IMR-90 (cell line): ENCODE data around the gene NOL4L. TPM values are rescaled to one million over a fixed set of nuclear protein-coding genes. Genes with fewer than 3 reads are reported as not detected.

Source experiments
- ATAC-seq: fragments of 200-7000 bp; cut with Tn5 transposase; 2 replicates; pipeline ENCODE4 v1.9.1; 2020; ENCODE audit warnings: low read depth, mild to moderate bottlenecking, moderate library complexity
- BruUV-seq: library from RNA; stranded (reverse); fragments of 400-500 nt; replicated peaks from 2 replicates; lab custom pipeline; 2021; lab: Mats Ljungman, UMichigan
- CTCF ChIA-PET: fragments of 300-600 bp; formaldehyde crosslinking; extraction: SDS; loops from one replicate; lab custom pipeline; 2021; ENCODE audit warnings: antibody characterized with exemption; lab: Yijun Ruan, JAX
- POLR2A ChIA-PET: fragments of 300-600 bp; sonication (Branson Sonifier 250); formaldehyde crosslinking; loops from one replicate; lab custom pipeline; 2022; ENCODE audit warnings: antibody characterized with exemption; ENCODE audit not compliant: unreplicated experiment; lab: Charles Lee
- DNase-seq: peaks from one replicate; pipeline ENCODE4 v3.0.0; 2013
- H2AFZ ChIP-seq: replicated peaks from 2 replicates; pipeline ENCODE3; 2013; ENCODE audit warnings: low read length, mild to moderate bottlenecking; ENCODE audit not compliant: poor library complexity
- H2AK5ac ChIP-seq: 2 replicates; pipeline ENCODE4 v1.6.1; 2013; ENCODE audit warnings: low read depth, low read length, inconsistent platforms
- H2AK9ac ChIP-seq: replicated peaks from 2 replicates; pipeline ENCODE3; 2013; ENCODE audit warnings: mild to moderate bottlenecking, low read depth, low read length, moderate library complexity; ENCODE audit not compliant: poor library complexity
- H2BK120ac ChIP-seq: 2 replicates; pipeline ENCODE4 v1.6.1; 2013; ENCODE audit warnings: low read depth, low read length, inconsistent platforms
- H2BK15ac ChIP-seq: 3 replicates; pipeline ENCODE4 v1.6.1; 2013; ENCODE audit warnings: low read depth, low read length, inconsistent platforms
- H2BK20ac ChIP-seq: 2 replicates; pipeline ENCODE4 v1.6.1; 2013; ENCODE audit warnings: low read depth, mild to moderate bottlenecking, inconsistent platforms, low read length, moderate library complexity
- H2BK5ac ChIP-seq: 2 replicates; pipeline ENCODE4 v1.6.1; 2013; ENCODE audit warnings: mild to moderate bottlenecking, low read depth, low read length, inconsistent platforms; ENCODE audit not compliant: poor library complexity, severe bottlenecking
- H3K14ac ChIP-seq: replicated peaks from 2 replicates; pipeline ENCODE4 v1.6.1; 2013; ENCODE audit warnings: low read depth, low read length, inconsistent platforms
- H3K18ac ChIP-seq: 2 replicates; pipeline ENCODE4 v1.6.1; 2013; ENCODE audit warnings: low read depth, low read length, control low read depth
- H3K23ac ChIP-seq: 2 replicates; pipeline ENCODE4 v1.6.1; 2013; ENCODE audit warnings: low read depth, low read length, inconsistent platforms
- H3K27ac ChIP-seq: 2 replicates; pipeline ENCODE4 v1.5.1; 2013; ENCODE audit warnings: mild to moderate bottlenecking, control low read depth, low read length; ENCODE audit not compliant: insufficient read depth
- H3K27me3 ChIP-seq: 2 replicates; pipeline ENCODE4 v1.6.1; 2013; ENCODE audit warnings: low read length; ENCODE audit not compliant: control insufficient read depth, insufficient read depth
- H3K36me3 ChIP-seq: 2 replicates; pipeline ENCODE4 v1.6.1; 2013; ENCODE audit warnings: low read length, mixed read lengths; ENCODE audit not compliant: control insufficient read depth, insufficient read depth
- H3K4ac ChIP-seq: 2 replicates; pipeline ENCODE4 v1.6.1; 2013; ENCODE audit warnings: low read depth, low read length, inconsistent platforms
- H3K4me1 ChIP-seq: 2 replicates; pipeline ENCODE4 v1.6.1; 2013; ENCODE audit warnings: low read length, mixed read lengths; ENCODE audit not compliant: control insufficient read depth, insufficient read depth
- H3K4me2 ChIP-seq: 2 replicates; pipeline ENCODE4 v1.6.1; 2013; ENCODE audit warnings: low read depth, mild to moderate bottlenecking, control low read depth, low read length, moderate library complexity
- H3K4me3 ChIP-seq: 2 replicates; pipeline ENCODE4 v1.5.1; 2013; ENCODE audit warnings: low read depth, mild to moderate bottlenecking, control low read depth, low read length, moderate library complexity; ENCODE audit not compliant: insufficient read depth
- H3K56ac ChIP-seq: 2 replicates; pipeline ENCODE4 v1.6.1; 2013; ENCODE audit warnings: low read length, inconsistent platforms; ENCODE audit not compliant: insufficient read depth; ENCODE audit errors: extremely low read depth
- H3K79me1 ChIP-seq, 2 experiments: 2 replicates each; pipeline ENCODE4 v1.6.1; 2013; ENCODE audit warnings: low read length in 2 of 2, inconsistent platforms in 1 of 2, low read depth in 1 of 2
- H3K9ac ChIP-seq: 2 replicates; pipeline ENCODE4 v1.6.1; 2013; ENCODE audit warnings: low read depth, low read length, control low read depth
- H3K9me1 ChIP-seq: 2 replicates; pipeline ENCODE4 v1.6.1; 2013; ENCODE audit warnings: low read length, inconsistent platforms; ENCODE audit not compliant: insufficient read depth
- H3K9me3 ChIP-seq: 2 replicates; pipeline ENCODE4 v1.6.1; 2013; ENCODE audit warnings: low read length; ENCODE audit not compliant: control insufficient read depth, insufficient read depth
- H4K20me1 ChIP-seq: 2 replicates; pipeline ENCODE4 v1.6.1; 2013; ENCODE audit warnings: low read length, inconsistent platforms; ENCODE audit not compliant: insufficient read depth
- H4K5ac ChIP-seq: 2 replicates; pipeline ENCODE4 v1.6.1; 2013; ENCODE audit warnings: mild to moderate bottlenecking, low read depth, low read length, control low read depth
- H4K8ac ChIP-seq, 2 experiments: 2 replicates each; pipeline ENCODE4 v1.6.1; 2013; ENCODE audit warnings: low read depth in 2 of 2, low read length in 2 of 2, control low read depth in 1 of 2, inconsistent platforms in 1 of 2
- H4K91ac ChIP-seq: 2 replicates; pipeline ENCODE4 v1.6.1; 2013; ENCODE audit warnings: low read depth, low read length, inconsistent platforms; ENCODE audit not compliant: insufficient read depth
- CHD1 ChIP-seq: IDR thresholded peaks from 2 replicates; pipeline ENCODE4 v1.6.1; 2012; ENCODE audit warnings: low read depth, low read length, improper control_type of control experiment
- FOS ChIP-seq: fragments of 150-350 bp; IDR thresholded peaks from 2 replicates; pipeline ENCODE4 v1.6.1; 2016; ENCODE audit warnings: low read depth, low read length
- MAFK ChIP-seq: IDR thresholded peaks from 2 replicates; pipeline ENCODE4 v1.6.1; 2012; ENCODE audit warnings: low read depth, low read length, improper control_type of control experiment
- NFE2L2 ChIP-seq: fragments of 150-350 bp; IDR thresholded peaks from 2 replicates; pipeline ENCODE4 v1.6.1; 2016; ENCODE audit warnings: low read depth, mild to moderate bottlenecking, low read length
- RAD21 ChIP-seq: IDR thresholded peaks from 2 replicates; pipeline ENCODE4 v1.6.1; 2012; ENCODE audit warnings: low read length, improper control_type of control experiment
- RFX5 ChIP-seq: IDR thresholded peaks from 2 replicates; pipeline ENCODE4 v1.8.0; 2012; ENCODE audit warnings: low read depth, mild to moderate bottlenecking, low read length, moderate library complexity
- WGBS, 2 experiments: methylation state at CpG; one replicate each; pipeline versions ENCODE4 v1.1.5 to v1.1.7; 2013; ENCODE audit warnings: missing lambda C conversion rate in 2 of 2; ENCODE audit not compliant: insufficient read length in 1 of 2; ENCODE audit errors: extremely low coverage in 2 of 2; 5-methylcytosine and 5-hydroxymethylcytosine counted together
- dilution Hi-C: fragments of 300-500 bp; cut with HindIII; formaldehyde crosslinking; loops from one replicate; pipeline ENCODE4 v1.14.3; 2018; ENCODE audit warnings: low sequenced_read_pairs; ENCODE audit not compliant: unreplicated experiment
- in situ Hi-C: fragments of 300-500 bp; cut with MboI; formaldehyde crosslinking; loops from 3 replicates; pipeline ENCODE4 v1.14.3; 2019; ENCODE audit warnings: low sequenced_read_pairs, inconsistent platforms, mixed read lengths
- intact Hi-C: fragments of 100-400 bp; cut with micrococcal nuclease; formaldehyde crosslinking; loops from 2 replicates; pipeline ENCODE4 v1.10.0; 2022
- polyA plus RNA-seq, 3 experiments: library from polyadenylated mRNA; depleted of rRNA; stranded (reverse); fragments of >200 nt; gene quantifications; 2 replicates each; pipeline ENCODE4 v1.2.3, GENCODE V29; 2012; ENCODE audit warnings: low replicate concordance in 1 of 3
- total RNA-seq: library from RNA; depleted of rRNA; stranded (reverse); fragments of >200 nt; gene quantifications from 2 replicates; pipeline ENCODE4 v1.2.3, GENCODE V29; 2012
- TF ChIP-seq, protein P1 (sequence below): fragments of 150-350 bp; IDR thresholded peaks from 2 replicates; pipeline ENCODE4 v1.6.1; 2016; ENCODE audit warnings: low read depth, mild to moderate bottlenecking, low read length, moderate library complexity, borderline replicate concordance
- TF ChIP-seq, protein P2 (sequence below): conservative IDR thresholded peaks from 2 replicates; pipeline ENCODE4 v1.5.1; 2012; ENCODE audit warnings: mild to moderate bottlenecking, low read depth, low read length, improper control_type of control experiment

Gene NOL4L
- total and polyA plus RNA-seq, 2 of the 4 experiments (the other 2 are of a cell fraction), result 4.7 to 13.3 TPM

DNA sequence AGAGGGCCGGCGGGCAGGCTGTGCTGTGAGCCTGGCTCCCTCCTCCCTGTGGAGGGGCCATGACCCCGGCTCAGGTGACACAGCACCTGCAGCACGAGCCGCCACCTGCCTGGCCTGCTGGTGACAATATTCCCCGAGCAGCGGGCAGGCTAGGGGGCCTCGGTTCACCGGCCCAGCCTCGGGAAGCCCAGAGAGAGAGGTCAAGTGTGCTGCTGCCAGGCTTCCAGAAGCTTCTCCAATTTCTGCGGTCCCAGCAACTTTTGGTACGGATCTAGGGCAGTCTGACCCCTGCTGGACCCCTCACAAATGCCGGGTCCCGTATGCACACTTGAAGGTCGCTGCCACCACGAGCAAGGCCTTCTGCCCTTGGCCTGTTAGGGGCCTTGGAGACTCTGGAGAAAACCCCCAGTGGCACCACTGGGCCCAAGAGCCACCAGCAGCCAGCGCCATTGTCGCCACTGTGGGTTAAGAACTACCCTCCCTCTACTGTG is 38.6 kb upstream of the NOL4L start:
- Histone ChIP-seq H2BK120ac (no peak overlapping the region), H3K9ac (no peak overlapping the region), H3K36me3 (no peaks in the 10 kb centered on the region), H2BK5ac (no peak overlapping the region), H3K27me3 (peaks cover 48% of the 10 kb centered on the region), H3K27ac (no peak overlapping the region), H3K4me3 (no peak overlapping the region), H3K9me3 (no peaks in the 10 kb centered on the region), H4K20me1 (no peaks in the 10 kb centered on the region), H3K4me1 (peaks cover 2% of the 10 kb centered on the region; the same call in 1 of the 2 replicates), H2AFZ (no peak overlapping the region), H3K4me2 (no peak overlapping the region), H3K23ac (no peak overlapping the region), H3K56ac (no peak overlapping the region), H2AK5ac (no peak overlapping the region), H3K4ac (no peak overlapping the region), H3K18ac (no peak overlapping the region), H3K9me1 (no peaks in the 10 kb centered on the region), H3K14ac (no peak overlapping the region), H3K79me1 (no peaks in the 10 kb centered on the region), H2BK20ac (no peak overlapping the region), H2BK15ac (no peak overlapping the region), H4K91ac (no peak overlapping the region), H4K5ac (no peak overlapping the region), H4K8ac (no peak overlapping the region), H2AK9ac (no peak overlapping the region)
- DNase-seq (no peak), ATAC-seq (no peak)
- intact Hi-C loops, result loop anchor here (10.0 kb wide), 1 partner anchor 61 kb away; no protein-coding TSS in a partner anchor
- dilution Hi-C loops, result no loop called here
- ChIA-PET CTCF (no interaction called here), POLR2A (no interaction called here)
- 38% methylated on average over 4 of the region's 18 CpGs; no CpG with 5 or more reads in 1 of the 2 experiments for WGBS, 2 experiments
- no peak for TF ChIP-seq FOS
- TF ChIP-seq, protein P1, sequence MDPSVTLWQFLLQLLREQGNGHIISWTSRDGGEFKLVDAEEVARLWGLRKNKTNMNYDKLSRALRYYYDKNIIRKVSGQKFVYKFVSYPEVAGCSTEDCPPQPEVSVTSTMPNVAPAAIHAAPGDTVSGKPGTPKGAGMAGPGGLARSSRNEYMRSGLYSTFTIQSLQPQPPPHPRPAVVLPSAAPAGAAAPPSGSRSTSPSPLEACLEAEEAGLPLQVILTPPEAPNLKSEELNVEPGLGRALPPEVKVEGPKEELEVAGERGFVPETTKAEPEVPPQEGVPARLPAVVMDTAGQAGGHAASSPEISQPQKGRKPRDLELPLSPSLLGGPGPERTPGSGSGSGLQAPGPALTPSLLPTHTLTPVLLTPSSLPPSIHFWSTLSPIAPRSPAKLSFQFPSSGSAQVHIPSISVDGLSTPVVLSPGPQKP, result no peak
- TF ChIP-seq RAD21, result no peak
- TF ChIP-seq, protein P2, sequence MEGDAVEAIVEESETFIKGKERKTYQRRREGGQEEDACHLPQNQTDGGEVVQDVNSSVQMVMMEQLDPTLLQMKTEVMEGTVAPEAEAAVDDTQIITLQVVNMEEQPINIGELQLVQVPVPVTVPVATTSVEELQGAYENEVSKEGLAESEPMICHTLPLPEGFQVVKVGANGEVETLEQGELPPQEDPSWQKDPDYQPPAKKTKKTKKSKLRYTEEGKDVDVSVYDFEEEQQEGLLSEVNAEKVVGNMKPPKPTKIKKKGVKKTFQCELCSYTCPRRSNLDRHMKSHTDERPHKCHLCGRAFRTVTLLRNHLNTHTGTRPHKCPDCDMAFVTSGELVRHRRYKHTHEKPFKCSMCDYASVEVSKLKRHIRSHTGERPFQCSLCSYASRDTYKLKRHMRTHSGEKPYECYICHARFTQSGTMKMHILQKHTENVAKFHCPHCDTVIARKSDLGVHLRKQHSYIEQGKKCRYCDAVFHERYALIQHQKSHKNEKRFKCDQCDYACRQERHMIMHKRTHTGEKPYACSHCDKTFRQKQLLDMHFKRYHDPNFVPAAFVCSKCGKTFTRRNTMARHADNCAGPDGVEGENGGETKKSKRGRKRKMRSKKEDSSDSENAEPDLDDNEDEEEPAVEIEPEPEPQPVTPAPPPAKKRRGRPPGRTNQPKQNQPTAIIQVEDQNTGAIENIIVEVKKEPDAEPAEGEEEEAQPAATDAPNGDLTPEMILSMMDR, result no peak
- no peak for TF ChIP-seq MAFK
- TF ChIP-seq CHD1, result no peak
- no peak for TF ChIP-seq NFE2L2
- TF ChIP-seq RFX5, result no peak
- in situ Hi-C loops, result no loop called here
- no TSS peak for BruUV-seq
